ENCODE results near the gene MRC1.

DNA sequence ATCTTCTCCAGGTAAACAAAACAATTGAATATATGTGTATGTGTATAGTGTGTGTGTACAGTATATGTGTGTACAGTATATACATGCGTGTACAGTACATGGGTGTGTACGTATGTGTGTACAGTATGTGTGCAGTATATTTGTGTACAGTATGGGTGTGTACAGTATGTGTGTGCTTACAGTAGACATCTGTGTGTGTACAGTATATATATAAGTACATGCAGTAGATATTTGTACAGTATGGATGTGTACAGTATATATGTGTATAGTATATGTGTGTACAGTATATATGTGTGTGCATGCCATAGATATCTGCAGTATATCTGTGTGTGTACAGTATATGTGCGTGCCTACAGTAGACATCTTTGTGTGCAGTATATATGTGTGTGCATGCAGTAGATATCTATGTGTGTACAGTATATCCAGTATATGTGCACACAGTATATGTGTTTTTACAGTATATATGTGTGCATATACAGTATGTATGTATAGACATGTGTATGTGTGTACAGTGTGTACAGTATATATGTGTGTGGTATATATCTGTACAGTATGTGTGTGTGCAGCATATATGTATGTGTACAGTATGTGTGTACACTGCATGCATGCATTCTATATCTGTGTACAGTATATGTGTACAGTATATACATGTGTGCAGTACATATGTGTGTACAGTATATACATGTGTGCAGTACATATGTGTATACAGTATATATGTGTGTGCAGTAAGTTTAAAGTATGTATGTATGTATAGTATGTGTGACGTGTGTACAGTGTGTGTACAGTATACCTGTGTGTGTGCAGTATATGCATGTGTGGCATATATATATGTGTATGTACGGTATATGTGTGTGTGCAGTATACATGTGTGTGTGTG is 105.3 kb downstream of the MRC1 start:
- TF ChIP-seq EZH2phosphoT487 (IDR thresholded peaks at IDR 0.05; ENCODE audit: insufficient read depth, low read depth) (no peak), EZH2 (IDR thresholded peaks at IDR 0.05; ENCODE audit: insufficient read depth, poor library complexity, severe bottlenecking) (no peak)
